ENCODE data around the gene SH3GL1. TPM values are rescaled to one million over a fixed set of nuclear protein-coding genes. Genes with fewer than 3 reads are reported as not detected.

SH3GL1 gene
- total RNA-seq, 3 donors from 2014 or later: 25.6 to 52.5 (median 33.8) TPM

GRCh38 chr19:4385291-4386040 lies 14.9 kb downstream of the SH3GL1 start:
- DNase-seq (ENCODE audit: low spot score in 2 of 2): no peak
- intact Hi-C loops (cut with DNase I; ENCODE audit: low total_unique reads): loop anchor here (10.0 kb wide), 1 partner anchor 269 kb away; no protein-coding TSS in a partner anchor
- peaks cover 21 to 29% of the 10 kb centered on the region in 2 donors for H3K4me1 ChIP-seq
- no peaks in the 10 kb centered on the region for H3K27me3 ChIP-seq
- no peaks in the 10 kb centered on the region for H3K36me3 ChIP-seq
- H3K9me3 ChIP-seq: no peaks in the 10 kb centered on the region
- H3K4me3 ChIP-seq: no peak overlapping the region
- TF ChIP-seq CTCF (IDR thresholded peaks at IDR 0.05) (no peak), POLR2AphosphoS5 (IDR thresholded peaks at IDR 0.05) (no peak), POLR2A (IDR thresholded peaks at IDR 0.05) (no peak)
- peak overlapping the region; percentile 20 to 29 for H3K27ac ChIP-seq

GRCh38 chr19:4380254-4380727 lies 20.1 kb downstream of the SH3GL1 start:
- no peaks in the 10 kb centered on the region for H3K27me3 ChIP-seq
- DNase-seq (ENCODE audit: low spot score in 2 of 2): no peak
- TF ChIP-seq CTCF (IDR thresholded peaks at IDR 0.05): no peak
- no peak for TF ChIP-seq POLR2A (IDR thresholded peaks at IDR 0.05)
- TF ChIP-seq POLR2AphosphoS5 (IDR thresholded peaks at IDR 0.05): no peak
- no peaks in the 10 kb centered on the region for H3K36me3 ChIP-seq
- intact Hi-C loops (cut with DNase I; ENCODE audit: low total_unique reads): loop anchor here (10.0 kb wide), 1 partner anchor 275 kb away; no protein-coding TSS in a partner anchor
- peak overlapping the region in 2 of 3 donors; percentile 2 to 47 for H3K4me3 ChIP-seq
- H3K4me1 ChIP-seq: peaks cover 11 to 34% of the 10 kb centered on the region in 2 donors
- H3K9me3 ChIP-seq: no peaks in the 10 kb centered on the region
- H3K27ac ChIP-seq: peak overlapping the region; percentile 80 to 88

- peaks cover 18 to 41% of the 10 kb centered on the region in 2 donors for H3K4me1 ChIP-seq
- TF ChIP-seq POLR2AphosphoS5 (IDR thresholded peaks at IDR 0.05) (peak; percentile 23 to 85 (median 72)), POLR2A (IDR thresholded peaks at IDR 0.05) (no peak)
- no peaks in the 10 kb centered on the region for H3K9me3 ChIP-seq
- peak in 1 of 2 donors; percentile 91 for DNase-seq (ENCODE audit: low spot score in 2 of 2)
- peak overlapping the region; percentile 80 to 88 for H3K27ac ChIP-seq
- no peaks in the 10 kb centered on the region for H3K36me3 ChIP-seq
- H3K27me3 ChIP-seq: no peaks in the 10 kb centered on the region
- H3K4me3 ChIP-seq: peak overlapping the region in 2 of 3 donors; percentile 16 to 47
- intact Hi-C loops (cut with DNase I; ENCODE audit: low total_unique reads): loop anchor here (10.0 kb wide), 1 partner anchor 275 kb away; no protein-coding TSS in a partner anchor
Observed at GRCh38 chr19:4379383-4380253, 20.7 kb downstream of the SH3GL1 start.

- H3K36me3 ChIP-seq: no peaks in the 10 kb centered on the region
- H3K27ac ChIP-seq: peak overlapping the region; percentile 32 to 88
- H3K4me3 ChIP-seq: no peak overlapping the region
- H3K9me3 ChIP-seq: no peaks in the 10 kb centered on the region
- no peak for TF ChIP-seq POLR2A (IDR thresholded peaks at IDR 0.05)
- no peak for TF ChIP-seq POLR2AphosphoS5 (IDR thresholded peaks at IDR 0.05)
- no peak for TF ChIP-seq CTCF (IDR thresholded peaks at IDR 0.05)
- H3K27me3 ChIP-seq: no peaks in the 10 kb centered on the region
- DNase-seq (ENCODE audit: low spot score in 2 of 2): no peak
- H3K4me1 ChIP-seq: peaks cover 23 to 48% of the 10 kb centered on the region in 2 donors
- intact Hi-C loops (cut with DNase I; ENCODE audit: low total_unique reads): no loop called here
Observed at GRCh38 chr19:4378886-4379285, 21.5 kb downstream of the SH3GL1 start.

GRCh38 chr19:4376991-4377781 lies 23.2 kb downstream of the SH3GL1 start:
- Histone ChIP-seq H3K36me3 (no peaks in the 10 kb centered on the region), H3K27me3 (no peaks in the 10 kb centered on the region), H3K4me3 (no peak overlapping the region), H3K27ac (peak overlapping the region; percentile 80 to 88), H3K4me1 (peaks cover 33 to 63% of the 10 kb centered on the region in 2 donors), H3K9me3 (no peaks in the 10 kb centered on the region)
- no peak for TF ChIP-seq POLR2AphosphoS5 (IDR thresholded peaks at IDR 0.05)
- no peak for TF ChIP-seq POLR2A (IDR thresholded peaks at IDR 0.05)
- TF ChIP-seq CTCF (IDR thresholded peaks at IDR 0.05): no peak
- intact Hi-C loops (cut with DNase I; ENCODE audit: low total_unique reads): loop anchor here (1.0 kb wide), 1 partner anchor 17 kb away; no protein-coding TSS in a partner anchor
- peak in 1 of 2 donors; percentile 75 for DNase-seq (ENCODE audit: low spot score in 2 of 2)

Data from breast epithelium (tissue), 4 donors.